Endothelial cell of umbilical vein (primary cell): ENCODE results near the gene TMEM178B. TPM values are rescaled to one million over a fixed set of nuclear protein-coding genes. Genes with fewer than 3 reads are reported as not detected.

Source experiments
- BruUV-seq: library from RNA; stranded (reverse); fragments of 400-500 nt; replicated peaks from 2 replicates; lab custom pipeline; 2021; lab: Mats Ljungman, UMichigan
- CTCF ChIA-PET: fragments of 300-600, 350-600 bp; sonication (Branson Sonifier 250); formaldehyde crosslinking; loops from one replicate; lab custom pipeline; 2021; ENCODE audit warnings: antibody characterized with exemption, inconsistent platforms; lab: Charles Lee
- POLR2A ChIA-PET: fragments of 300-600, 350-600 bp; sonication (Branson Sonifier 250); formaldehyde crosslinking; loops from one replicate; lab custom pipeline; 2021; ENCODE audit warnings: antibody characterized with exemption, inconsistent platforms; lab: Charles Lee
- DNase-seq: peaks from one replicate; pipeline ENCODE4 v3.0.0-alpha.2; 2011; ENCODE audit warnings: low read depth, low spot score
- FAIRE-seq: peaks from 2 replicates; lab custom pipeline; 2011; peaks lifted over from hg19 to GRCh38; lab: Jason Lieb, UNC
- H2AFZ ChIP-seq: 2 replicates; pipeline ENCODE4 v1.6.0; 2012; ENCODE audit warnings: low read depth, low read length, control low read depth, inconsistent platforms
- H3K27ac ChIP-seq: 2 replicates; pipeline ENCODE4 v1.5.1; 2011; ENCODE audit warnings: low read depth, mild to moderate bottlenecking, control low read depth, low read length, moderate library complexity; ENCODE audit not compliant: insufficient read depth
- H3K27me3 ChIP-seq, 2 experiments: 2 replicates each; pipeline versions ENCODE4 v1.6.0 to v1.6.1; 2011; ENCODE audit warnings: low read length in 2 of 2, mixed read lengths in 1 of 2; ENCODE audit not compliant: control insufficient read depth in 2 of 2, insufficient read depth in 2 of 2
- H3K36me3 ChIP-seq, 2 experiments: 2 replicates in 1 of 2; 3 replicates in 1 of 2; pipeline ENCODE4 v1.5.1; 2011; ENCODE audit warnings: low read length in 2 of 2, mild to moderate bottlenecking in 1 of 2, moderate library complexity in 1 of 2; ENCODE audit not compliant: control insufficient read depth in 2 of 2, insufficient read depth in 2 of 2; ENCODE audit errors: extremely low read depth in 1 of 2
- H3K4me1 ChIP-seq: 3 replicates; pipeline ENCODE4 v1.5.1; 2011; ENCODE audit warnings: mild to moderate bottlenecking, low read length; ENCODE audit not compliant: control insufficient read depth, insufficient read depth; ENCODE audit errors: extremely low read depth
- H3K4me2 ChIP-seq: 2 replicates; pipeline ENCODE4 v1.6.1; 2011; ENCODE audit warnings: low read length, control low read depth, mixed read lengths; ENCODE audit not compliant: insufficient read depth
- H3K4me3 ChIP-seq, 3 experiments: fragments of 200-600 bp in 1 of 3; sonication (generic), shearing (Covaris generic) in 1 of 3; replicated peaks in 1 of 3; 2 replicates each; pipeline ENCODE4 v1.5.1; 2011 to 2016; ENCODE audit warnings: control low read depth in 3 of 3, low read length in 3 of 3, mild to moderate bottlenecking in 2 of 3, inconsistent platforms in 1 of 3, low read depth in 1 of 3, moderate library complexity in 1 of 3; ENCODE audit not compliant: insufficient read depth in 1 of 3
- H3K79me2 ChIP-seq: 2 replicates; pipeline ENCODE4 v1.6.0; 2012; ENCODE audit warnings: low read length, inconsistent platforms; ENCODE audit not compliant: control insufficient read depth, insufficient read depth
- H3K9ac ChIP-seq: replicated peaks from 2 replicates; pipeline ENCODE3; 2011; ENCODE audit warnings: low read length, control low read depth; ENCODE audit not compliant: insufficient read depth; ENCODE audit errors: extremely low read depth
- H3K9me1 ChIP-seq: replicated peaks from 3 replicates; pipeline ENCODE4 v1.6.0; 2011; ENCODE audit warnings: mild to moderate bottlenecking, low read length; ENCODE audit not compliant: control insufficient read depth, insufficient read depth; ENCODE audit errors: extremely low read depth
- H3K9me3 ChIP-seq: replicated peaks from 2 replicates; pipeline ENCODE4 v1.5.1; 2012; ENCODE audit warnings: low read length, inconsistent platforms; ENCODE audit not compliant: control insufficient read depth, insufficient read depth
- H4K20me1 ChIP-seq: replicated peaks from 2 replicates; pipeline ENCODE3; 2011; ENCODE audit warnings: mild to moderate bottlenecking, low read length; ENCODE audit not compliant: control insufficient read depth, insufficient read depth; ENCODE audit errors: extremely low read depth
- CTCF ChIP-seq, 2 donors: IDR thresholded peaks; 1 replicate in 1 of 2; 2 replicates in 1 of 2; pipeline ENCODE4 v1.5.1; 2011; ENCODE audit warnings: low read length in 2 of 2, mild to moderate bottlenecking in 2 of 2, moderate library complexity in 2 of 2, control low read depth in 1 of 2, inconsistent platforms in 1 of 2, low read depth in 1 of 2; ENCODE audit not compliant: insufficient read depth in 1 of 2; ENCODE audit errors: extremely low read depth in 1 of 2
- EZH2 ChIP-seq: IDR thresholded peaks from 2 replicates; pipeline ENCODE4 v1.6.1; 2012; ENCODE audit warnings: borderline replicate concordance, low read depth, mild to moderate bottlenecking, moderate library complexity, low read length, inconsistent platforms; ENCODE audit not compliant: severe bottlenecking
- FOS ChIP-seq: IDR thresholded peaks from 2 replicates; pipeline ENCODE4 v1.6.1; 2011; ENCODE audit warnings: mild to moderate bottlenecking, low read length, moderate library complexity, borderline replicate concordance; ENCODE audit not compliant: insufficient read depth
- GATA2 ChIP-seq: IDR thresholded peaks from 2 replicates; pipeline ENCODE4 v1.7.0; 2011; ENCODE audit warnings: low read depth, mild to moderate bottlenecking, moderate library complexity, mixed read lengths, low read length; ENCODE audit not compliant: insufficient read length, insufficient read depth
- JUN ChIP-seq: IDR thresholded peaks from 2 replicates; pipeline ENCODE4 v1.6.1; 2011; ENCODE audit warnings: borderline replicate concordance, low read depth; ENCODE audit not compliant: insufficient read length, insufficient read depth
- MAX ChIP-seq: IDR thresholded peaks from 2 replicates; pipeline ENCODE4 v1.6.1; 2011; ENCODE audit not compliant: insufficient read depth, insufficient read length
- MYC ChIP-seq: IDR thresholded peaks from one replicate; pipeline ENCODE4 v1.6.1; 2011; ENCODE audit warnings: mild to moderate bottlenecking, low read depth, low read length
- POLR2A ChIP-seq: IDR thresholded peaks from 2 replicates; pipeline ENCODE4 v1.6.1; 2012; ENCODE audit warnings: low read depth, mild to moderate bottlenecking, control low read depth, low read length
- POLR2AphosphoS5 ChIP-seq: IDR thresholded peaks from 2 replicates; pipeline ENCODE4 v1.6.1; 2012; ENCODE audit warnings: low read depth, mild to moderate bottlenecking, control low read depth, low read length, moderate library complexity; ENCODE audit not compliant: insufficient read depth
- dilution Hi-C: fragments of 300-500 bp; cut with MboI; formaldehyde crosslinking; loops from one replicate; pipeline ENCODE4 v1.15.0; 2019; ENCODE audit warnings: low sequenced_read_pairs; ENCODE audit not compliant: extremely low pct_ligation_motif_present
- intact Hi-C: fragments of 100-400 bp; cut with micrococcal nuclease; formaldehyde crosslinking; loops from one replicate; pipeline ENCODE4 v1.10.0; 2022
- polyA plus RNA-seq, 4 experiments: library from polyadenylated mRNA; depleted of rRNA in 3 of 4; stranded (reverse) in 3 of 4; unstranded in 1 of 4; fragments of >200 nt; gene quantifications; 2 replicates each; pipeline versions ENCODE4 v1.2.1 to v1.2.3, GENCODE V29; 2011 to 2012; ENCODE audit warnings: missing spikeins in 1 of 4
- total RNA-seq: library from RNA; stranded (reverse); gene quantifications from 2 replicates; pipeline ENCODE4 v1.2.3, GENCODE V29; 2021

The TMEM178B gene
- total and polyA plus RNA-seq, 2 donors (not counting 3 experiments of a cell fraction or from before 2014, with no cell fraction given): not detected

DNA sequence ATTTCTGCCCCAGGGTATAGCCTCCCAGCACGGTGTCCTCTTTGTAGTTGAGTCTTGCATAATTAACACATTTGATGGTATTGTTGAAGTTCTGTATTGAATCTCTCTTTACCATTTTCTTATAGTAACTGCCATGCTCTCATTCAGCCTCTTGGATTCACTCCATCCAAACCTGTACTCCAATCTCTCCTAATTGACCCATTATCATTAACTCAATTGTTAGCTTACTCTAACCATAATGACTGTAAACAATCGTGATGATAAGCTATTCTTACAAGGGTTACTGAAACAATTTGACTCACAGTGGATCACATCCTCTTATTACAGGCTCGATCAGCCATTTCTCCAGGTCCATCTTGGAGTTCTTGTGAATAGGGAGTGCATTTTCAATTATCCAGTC lies 285.4 kb downstream of the TMEM178B start:
- no peak overlapping the region for H3K9ac ChIP-seq
- no peak overlapping the region for H3K4me3 ChIP-seq
- ChIA-PET POLR2A (no interaction called here), CTCF (no interaction called here)
- intact Hi-C loops: loop anchor here (5.0 kb wide), 1 partner anchor 193 kb away; the partner anchor contains the start of gene AGK
- no peaks in the 10 kb centered on the region for H3K9me1 ChIP-seq
- no peak overlapping the region for H2AFZ ChIP-seq
- DNase-seq (no peak), FAIRE-seq (no peak)
- no peak overlapping the region for H3K27ac ChIP-seq
- no peaks in the 10 kb centered on the region for H3K27me3 ChIP-seq
- dilution Hi-C loops: no loop called here
- no peaks in the 10 kb centered on the region for H3K79me2 ChIP-seq
- H3K4me1 ChIP-seq: peaks cover 41% of the 10 kb centered on the region
- no peak overlapping the region for H3K4me2 ChIP-seq
- no TSS peak for BruUV-seq
- no peaks in the 10 kb centered on the region for H3K9me3 ChIP-seq
- TF ChIP-seq JUN: no peak
- no peak for TF ChIP-seq MYC
- TF ChIP-seq POLR2A: no peak
- no peak for TF ChIP-seq GATA2
- TF ChIP-seq EZH2: no peak
- no peak for TF ChIP-seq CTCF (IDR thresholded peaks at IDR 0.05; ENCODE audit: extremely low read depth in 1 of 2, insufficient read depth in 1 of 2, low read depth in 1 of 2, low read length in 2 of 2)
- TF ChIP-seq POLR2AphosphoS5: no peak
- no peak for TF ChIP-seq FOS
- TF ChIP-seq MAX: no peak
- no peaks in the 10 kb centered on the region for H4K20me1 ChIP-seq
- no peaks in the 10 kb centered on the region for H3K36me3 ChIP-seq
